CD4-positive, alpha-beta T cell treated with Interleukin-15 for 4 hours (primary cell): ENCODE results near the gene SLC23A2.
A peak's percentile ranks its signal among the peaks of the same experiment; 100 is the strongest.
"Not testable (repeated sequence)": the region's sequence is repeated elsewhere in the genome, so short reads cannot be mapped to it uniquely, and the experiment has no call there.

Experiments
- DNase-seq: peaks from one replicate; pipeline ENCODE4 v3.0.0-alpha.2; 2020; ENCODE audit warnings: low spot score

The SLC23A2 gene

GRCh38 chr20:5001174-5002076 lies at the start of gene SLC23A2:
SLC23A2 (minus strand) TSS chr20:5001510; CDS start chr20:4932562, 68,948 bp downstream.
- peak; percentile 31 for DNase-seq

GRCh38 chr20:5046656-5047339 lies 45.5 kb upstream of the SLC23A2 start:
- no peak for DNase-seq

- no peak for DNase-seq
Observed at GRCh38 chr20:5045906-5046305, 44.6 kb upstream of the SLC23A2 start.

- DNase-seq, result no peak
Observed at GRCh38 chr20:5044075-5044620, 42.8 kb upstream of the SLC23A2 start.

GRCh38 chr20:5041433-5041832 lies 40.1 kb upstream of the SLC23A2 start:
- DNase-seq, result no peak

- DNase-seq, result no peak
Observed at GRCh38 chr20:5040345-5040744, 39.0 kb upstream of the SLC23A2 start.

GRCh38 chr20:5039889-5040288 lies 38.6 kb upstream of the SLC23A2 start:
- DNase-seq, result no peak

GRCh38 chr20:5039255-5039657 lies 37.9 kb upstream of the SLC23A2 start:
- DNase-seq, result peak; percentile 37

GRCh38 chr20:5036828-5037227 lies 35.5 kb upstream of the SLC23A2 start:
- DNase-seq, result no peak

GRCh38 chr20:5035518-5035917 lies 34.2 kb upstream of the SLC23A2 start:
- not testable (repeated sequence) for DNase-seq

GRCh38 chr20:5033566-5033965 lies 32.3 kb upstream of the SLC23A2 start:
- no peak for DNase-seq

GRCh38 chr20:5031701-5032100 lies 30.4 kb upstream of the SLC23A2 start:
- DNase-seq, result not testable (repeated sequence)

- DNase-seq, result no peak
Observed at GRCh38 chr20:5031206-5031557, 29.9 kb upstream of the SLC23A2 start.

- DNase-seq, result no peak
Observed at GRCh38 chr20:5030348-5031205, 29.3 kb upstream of the SLC23A2 start.

GRCh38 chr20:5028258-5029059 lies 27.1 kb upstream of the SLC23A2 start:
- not testable (repeated sequence) for DNase-seq

GRCh38 chr20:5024982-5025381 lies 23.7 kb upstream of the SLC23A2 start:
- no peak for DNase-seq

GRCh38 chr20:5024103-5024502 lies 22.8 kb upstream of the SLC23A2 start:
- DNase-seq, result no peak

GRCh38 chr20:5023171-5023570 lies 21.9 kb upstream of the SLC23A2 start:
- DNase-seq, result not testable (repeated sequence)

GRCh38 chr20:5020760-5021159 lies 19.4 kb upstream of the SLC23A2 start:
- DNase-seq, result no peak

- DNase-seq, result no peak
Observed at GRCh38 chr20:5013682-5014447, 12.6 kb upstream of the SLC23A2 start.
